H9 (cell line): ENCODE data around the gene MST1. TPM values are rescaled to one million over a fixed set of nuclear protein-coding genes. Genes with fewer than 3 reads are reported as not detected.

ENCODE experiments used
- DNase-seq: peaks from one replicate; pipeline ENCODE4 v3.0.0-alpha.2; 2017
- H2AFZ ChIP-seq: one replicate; pipeline ENCODE4 v1.6.1; 2013; ENCODE audit warnings: mild to moderate bottlenecking, low read length, control low read depth, moderate library complexity
- H2AK5ac ChIP-seq: 2 replicates; pipeline ENCODE4 v1.6.1; 2013; ENCODE audit warnings: low read length, control low read depth, mixed read lengths; ENCODE audit not compliant: insufficient read length
- H2BK120ac ChIP-seq: one replicate; pipeline ENCODE4 v1.6.1; 2013; ENCODE audit warnings: low read depth, mild to moderate bottlenecking, low read length, control low read depth, inconsistent platforms; ENCODE audit not compliant: poor library complexity, severe bottlenecking
- H2BK12ac ChIP-seq: 2 replicates; pipeline ENCODE4 v1.6.1; 2013; ENCODE audit warnings: low read length, control low read depth, mixed read lengths, low read depth; ENCODE audit not compliant: insufficient read length
- H2BK15ac ChIP-seq: 2 replicates; pipeline ENCODE4 v1.6.1; 2013; ENCODE audit warnings: low read depth, low read length, control low read depth
- H2BK20ac ChIP-seq: one replicate; pipeline ENCODE4 v1.6.1; 2013; ENCODE audit warnings: low read depth, mild to moderate bottlenecking, low read length, control low read depth, inconsistent platforms; ENCODE audit not compliant: poor library complexity, severe bottlenecking
- H2BK5ac ChIP-seq: 2 replicates; pipeline ENCODE4 v1.6.1; 2013; ENCODE audit warnings: low read length, control low read depth, mixed read lengths; ENCODE audit not compliant: insufficient read length
- H3K14ac ChIP-seq: 2 replicates; pipeline ENCODE4 v1.6.1; 2013; ENCODE audit warnings: low read length, control low read depth; ENCODE audit not compliant: insufficient read depth
- H3K18ac ChIP-seq: 2 replicates; pipeline ENCODE4 v1.6.1; 2013; ENCODE audit warnings: low read depth, mild to moderate bottlenecking, mixed read lengths, low read length, control low read depth; ENCODE audit not compliant: insufficient read length
- H3K23ac ChIP-seq: 2 replicates; pipeline ENCODE4 v1.6.1; 2013; ENCODE audit warnings: low read length, control low read depth, mixed read lengths, low read depth; ENCODE audit not compliant: insufficient read length
- H3K23me2 ChIP-seq: 2 replicates; pipeline ENCODE4 v1.6.1; 2013; ENCODE audit warnings: low read depth, mild to moderate bottlenecking, mixed read lengths, low read length, control low read depth; ENCODE audit not compliant: insufficient read length, poor library complexity, severe bottlenecking
- H3K27ac ChIP-seq: 2 replicates; pipeline ENCODE4 v1.5.1; 2013; ENCODE audit warnings: low read length, control low read depth, mixed read lengths, low read depth; ENCODE audit not compliant: insufficient read length
- H3K27me3 ChIP-seq: 2 replicates; pipeline ENCODE4 v1.6.1; 2013; ENCODE audit warnings: low read length, control low read depth, inconsistent platforms; ENCODE audit not compliant: insufficient read depth
- H3K4ac ChIP-seq: 2 replicates; pipeline ENCODE4 v1.6.1; 2013; ENCODE audit warnings: low read depth, mild to moderate bottlenecking, control low read depth, inconsistent platforms, low read length, moderate library complexity
- H3K4me1 ChIP-seq: 2 replicates; pipeline ENCODE4 v1.6.1; 2013; ENCODE audit warnings: low read length, control low read depth, inconsistent platforms; ENCODE audit not compliant: insufficient read depth
- H3K4me2 ChIP-seq: 2 replicates; pipeline ENCODE4 v1.6.1; 2013; ENCODE audit warnings: low read length, control low read depth, mixed read lengths; ENCODE audit not compliant: insufficient read length, insufficient read depth
- H3K56ac ChIP-seq: 2 replicates; pipeline ENCODE4 v1.6.1; 2013; ENCODE audit warnings: low read depth, mild to moderate bottlenecking, mixed read lengths, low read length, control low read depth; ENCODE audit not compliant: insufficient read length
- H3K79me1 ChIP-seq: 2 replicates; pipeline ENCODE4 v1.6.1; 2013; ENCODE audit warnings: low read depth, mild to moderate bottlenecking, moderate library complexity, low read length, control low read depth, inconsistent platforms; ENCODE audit not compliant: insufficient read depth, poor library complexity, severe bottlenecking
- H3K79me2 ChIP-seq: 2 replicates; pipeline ENCODE4 v1.6.1; 2013; ENCODE audit warnings: low read length, control low read depth, inconsistent platforms; ENCODE audit not compliant: insufficient read depth
- H3K9ac ChIP-seq: 2 replicates; pipeline ENCODE4 v1.6.1; 2013; ENCODE audit warnings: low read length, control low read depth, mixed read lengths; ENCODE audit not compliant: insufficient read length; ENCODE audit errors: extremely low read depth
- H3K9me3 ChIP-seq: one replicate; pipeline ENCODE4 v1.6.1; 2013; ENCODE audit warnings: low read depth, low read length, inconsistent platforms; ENCODE audit not compliant: control insufficient read depth
- H3T11ph ChIP-seq: one replicate; pipeline ENCODE4 v1.6.1; 2013; ENCODE audit warnings: mild to moderate bottlenecking, low read length, control low read depth, inconsistent platforms
- H4K20me1 ChIP-seq: one replicate; pipeline ENCODE4 v1.6.1; 2013; ENCODE audit not compliant: control insufficient read depth, insufficient read length, insufficient read depth
- H4K5ac ChIP-seq: 2 replicates; pipeline ENCODE4 v1.6.1; 2013; ENCODE audit warnings: low read depth, mild to moderate bottlenecking, mixed read lengths, low read length, control low read depth; ENCODE audit not compliant: insufficient read length
- H4K8ac ChIP-seq: replicated peaks from 2 replicates; pipeline ENCODE4 v1.6.1; 2013; ENCODE audit warnings: low read length, control low read depth, mixed read lengths, low read depth; ENCODE audit not compliant: insufficient read length
- H4K91ac ChIP-seq: 2 replicates; pipeline ENCODE4 v1.6.1; 2013; ENCODE audit warnings: low read depth, mild to moderate bottlenecking, moderate library complexity, mixed read lengths, low read length, control low read depth; ENCODE audit not compliant: insufficient read length
- H3K27ac Mint-ChIP-seq, 3 experiments: 2 replicates in 2 of 3; 3 replicates in 1 of 3; pipeline ENCODE4 v1.8.0; 2020 to 2021; ENCODE audit warnings: mixed read lengths in 3 of 3, mild to moderate bottlenecking in 1 of 3, moderate library complexity in 1 of 3
- H3K27me3 Mint-ChIP-seq: 2 replicates; pipeline ENCODE4 v1.8.0; 2021; ENCODE audit warnings: low read depth, mild to moderate bottlenecking, moderate library complexity, mixed read lengths
- H3K36me3 Mint-ChIP-seq, 3 experiments: 2 replicates in 2 of 3; 3 replicates in 1 of 3; pipeline ENCODE4 v1.8.0; 2020 to 2021; ENCODE audit warnings: low read depth in 3 of 3, mixed read lengths in 3 of 3; ENCODE audit not compliant: insufficient read depth in 1 of 3
- H3K4me1 Mint-ChIP-seq, 2 experiments: 2 replicates each; pipeline ENCODE4 v1.8.0; 2020; ENCODE audit warnings: mixed read lengths in 2 of 2
- H3K4me3 Mint-ChIP-seq, 2 experiments: 2 replicates in 1 of 2; 3 replicates in 1 of 2; pipeline ENCODE4 v1.8.0; 2020 to 2021; ENCODE audit warnings: mild to moderate bottlenecking in 2 of 2, mixed read lengths in 2 of 2, moderate library complexity in 1 of 2
- H3K9me3 Mint-ChIP-seq, 2 experiments: 2 replicates in 1 of 2; 3 replicates in 1 of 2; pipeline ENCODE4 v1.8.0; 2020; ENCODE audit warnings: mild to moderate bottlenecking in 2 of 2, mixed read lengths in 2 of 2, moderate library complexity in 1 of 2
- WGBS: extraction: QIAGEN DNeasy Blood & Tissue Kit; methylation state at CpG from one replicate; pipeline ENCODE4 v1.1.7; 2013; ENCODE audit warnings: missing lambda C conversion rate, low lambda C conversion rate, mixed read lengths; ENCODE audit not compliant: insufficient read length; ENCODE audit errors: extremely low coverage; 5-methylcytosine and 5-hydroxymethylcytosine counted together
- total RNA-seq: library from RNA; stranded (reverse); gene quantifications from 2 replicates; pipeline ENCODE4 v1.2.1, GENCODE V29; 2021
- TF ChIP-seq, protein P1 (sequence below): fragments of 200-600 bp; sonication (generic); conservative IDR thresholded peaks from 3 replicates; pipeline ENCODE4 v1.8.0; 2021; ENCODE audit warnings: antibody characterized with exemption, mild to moderate bottlenecking

The MST1 gene
- total RNA-seq, 1 experiment from 2014 or later = 8.9 TPM

DNA sequence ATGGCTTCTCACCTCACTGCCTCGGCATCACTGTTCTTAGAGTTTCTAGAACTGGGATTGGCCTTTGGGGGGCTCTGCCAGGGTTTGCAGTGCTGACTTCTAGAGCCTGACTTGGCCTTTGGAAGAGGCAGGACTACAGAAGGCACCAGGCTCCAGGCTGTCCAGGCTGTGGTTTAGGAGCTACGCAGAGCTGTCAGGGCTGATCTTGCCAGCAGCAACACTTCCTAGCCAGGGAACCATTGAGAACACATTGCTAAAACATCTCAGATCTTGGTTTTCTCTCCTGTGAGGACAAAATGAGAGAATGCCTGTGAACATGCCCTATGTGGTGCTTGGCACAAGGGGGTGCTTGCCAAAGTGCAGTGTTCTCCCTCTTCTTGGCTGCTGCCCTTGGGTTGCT, 49.7 kb downstream of the MST1 start:
- H3K36me3 Mint-ChIP-seq = no peaks in the 10 kb centered on the region; a peak in 1 of 7 replicates
- no peak overlapping the region for H2BK15ac ChIP-seq
- no peak overlapping the region for H3K4me2 ChIP-seq
- no peaks in the 10 kb centered on the region for H3K23me2 ChIP-seq
- no peak overlapping the region for H3K9ac ChIP-seq
- no peak overlapping the region for H3T11ph ChIP-seq
- no peak overlapping the region for H3K23ac ChIP-seq
- TF ChIP-seq, protein P1, sequence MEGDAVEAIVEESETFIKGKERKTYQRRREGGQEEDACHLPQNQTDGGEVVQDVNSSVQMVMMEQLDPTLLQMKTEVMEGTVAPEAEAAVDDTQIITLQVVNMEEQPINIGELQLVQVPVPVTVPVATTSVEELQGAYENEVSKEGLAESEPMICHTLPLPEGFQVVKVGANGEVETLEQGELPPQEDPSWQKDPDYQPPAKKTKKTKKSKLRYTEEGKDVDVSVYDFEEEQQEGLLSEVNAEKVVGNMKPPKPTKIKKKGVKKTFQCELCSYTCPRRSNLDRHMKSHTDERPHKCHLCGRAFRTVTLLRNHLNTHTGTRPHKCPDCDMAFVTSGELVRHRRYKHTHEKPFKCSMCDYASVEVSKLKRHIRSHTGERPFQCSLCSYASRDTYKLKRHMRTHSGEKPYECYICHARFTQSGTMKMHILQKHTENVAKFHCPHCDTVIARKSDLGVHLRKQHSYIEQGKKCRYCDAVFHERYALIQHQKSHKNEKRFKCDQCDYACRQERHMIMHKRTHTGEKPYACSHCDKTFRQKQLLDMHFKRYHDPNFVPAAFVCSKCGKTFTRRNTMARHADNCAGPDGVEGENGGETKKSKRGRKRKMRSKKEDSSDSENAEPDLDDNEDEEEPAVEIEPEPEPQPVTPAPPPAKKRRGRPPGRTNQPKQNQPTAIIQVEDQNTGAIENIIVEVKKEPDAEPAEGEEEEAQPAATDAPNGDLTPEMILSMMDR = no peak
- no peaks in the 10 kb centered on the region; a peak in 1 of 4 replicates for H3K4me1 Mint-ChIP-seq
- no peak overlapping the region for H3K4ac ChIP-seq
- peak overlapping the region in 1 of 3 experiments; percentile 44; a peak in 1 of 7 replicates for H3K27ac Mint-ChIP-seq
- no peaks in the 10 kb centered on the region; the same call in 1 of the 2 replicates for H3K27me3 Mint-ChIP-seq
- H2BK120ac ChIP-seq = no peak overlapping the region
- no peak overlapping the region for H4K91ac ChIP-seq
- H3K4me1 ChIP-seq = no peaks in the 10 kb centered on the region
- no peak overlapping the region for H2BK12ac ChIP-seq
- no peak overlapping the region for H4K8ac ChIP-seq
- H3K27me3 ChIP-seq = no peaks in the 10 kb centered on the region
- WGBS = no CpG with 5 or more reads among the region's 2 CpGs
- H2BK5ac ChIP-seq = no peak overlapping the region
- H3K56ac ChIP-seq = no peak overlapping the region
- H3K9me3 Mint-ChIP-seq = no peaks in the 10 kb centered on the region
- H4K5ac ChIP-seq = no peak overlapping the region
- no peak for DNase-seq
- no peaks in the 10 kb centered on the region for H4K20me1 ChIP-seq
- H2BK20ac ChIP-seq = no peak overlapping the region
- no peaks in the 10 kb centered on the region for H3K79me2 ChIP-seq
- H3K27ac ChIP-seq = no peak overlapping the region
- H3K79me1 ChIP-seq = no peaks in the 10 kb centered on the region
- H3K9me3 ChIP-seq = no peaks in the 10 kb centered on the region
- H2AFZ ChIP-seq = no peak overlapping the region
- H3K14ac ChIP-seq = no peak overlapping the region; the same call in 1 of the 2 replicates
- no peak overlapping the region for H3K4me3 Mint-ChIP-seq
- H3K18ac ChIP-seq = no peak overlapping the region
- H2AK5ac ChIP-seq = no peak overlapping the region
